ENCODE measurements around the gene AFF3. TPM values are rescaled to one million over a fixed set of nuclear protein-coding genes. Genes with fewer than 3 reads are reported as not detected.

Gene AFF3
- total and polyA plus RNA-seq, 10 of the 15 experiments (the other 5 are each of a cell fraction or from before 2014, with no cell fraction given) = 0.26 to 5.5 (median 3.0) TPM

GRCh38 chr2:99618579-99619097 is 523.8 kb downstream of the AFF3 start:
- CTCF ChIA-PET = no interaction called here
- Histone ChIP-seq H3K27ac (ENCODE audit: control insufficient read depth, insufficient read depth) (no peak overlapping the region), H3K79me2 (ENCODE audit: control insufficient read depth, insufficient read depth, low read length) (no peaks in the 10 kb centered on the region), H2AFZ (ENCODE audit: control insufficient read depth, low read depth, low read length) (no peak overlapping the region), H3K4me3 (no peak overlapping the region), H3K36me3 (ENCODE audit: control insufficient read depth in 2 of 2, insufficient read depth in 2 of 2, low read length in 1 of 2) (no peaks in the 10 kb centered on the region), H3K4me1 (ENCODE audit: control insufficient read depth, insufficient read depth, low read length) (no peaks in the 10 kb centered on the region), H3K9ac (ENCODE audit: control insufficient read depth, insufficient read depth, low read length) (no peak overlapping the region), H3K9me3 (replicated peaks; ENCODE audit: control insufficient read depth, insufficient read depth, low read length) (no peaks in the 10 kb centered on the region), H3K27me3 (replicated peaks in 1 of 2; ENCODE audit: control insufficient read depth in 2 of 2, insufficient read depth in 2 of 2, low read length in 1 of 2) (no peaks in the 10 kb centered on the region), H3K4me2 (ENCODE audit: control insufficient read depth, insufficient read depth) (no peak overlapping the region), H4K20me1 (ENCODE audit: control insufficient read depth, insufficient read depth) (no peaks in the 10 kb centered on the region)
- DNase-seq (ENCODE audit: low read depth, low spot score) (no peak), ATAC-seq (no peak), FAIRE-seq (no peak)
- WGBS (ENCODE audit: insufficient coverage, insufficient replicate concordance, low lambda C conversion rate, missing lambda C conversion rate) = 9% methylated on average over 6 of the region's 6 CpGs
- no TSS peak for BruUV-seq (replicated peaks)
- in situ Hi-C loops (cut with MboI) (no loop called here), intact Hi-C loops (cut with micrococcal nuclease; ENCODE audit: unreplicated experiment) (no loop called here)
- RAD21 ChIA-PET (ENCODE audit: unreplicated experiment) = no interaction called here
- SMC1A ChIA-PET (ENCODE audit: uncharacterized antibody, unreplicated experiment) = no interaction called here
- POLR2A ChIA-PET = no interaction called here
- no peak for TF ChIP-seq MEF2A (IDR thresholded peaks at IDR 0.05; ENCODE audit: insufficient read depth, low read depth, low read length)
- TF ChIP-seq BACH1 (IDR thresholded peaks at IDR 0.05; ENCODE audit: borderline replicate concordance) = no peak
- no peak for TF ChIP-seq SMC3 (IDR thresholded peaks at IDR 0.05; ENCODE audit: borderline replicate concordance, low read length)
- TF ChIP-seq MAX (IDR thresholded peaks at IDR 0.05; ENCODE audit: low read depth, low read length) = no peak
- peak; percentile 73; the same call in 1 of the 2 replicates for TF ChIP-seq ZNF24 (IDR thresholded peaks at IDR 0.05)
- no peak for TF ChIP-seq PKNOX1 (IDR thresholded peaks at IDR 0.05)
- no peak for TF ChIP-seq NR2C2 (IDR thresholded peaks at IDR 0.05; ENCODE audit: borderline replicate concordance, control insufficient read depth, insufficient read length, low read depth)
- no peak for TF ChIP-seq REST (IDR thresholded peaks at IDR 0.05; ENCODE audit: low read depth, low read length)
- TF ChIP-seq SPI1 (IDR thresholded peaks at IDR 0.05; ENCODE audit: borderline replicate concordance, insufficient read depth, low read depth, low read length) = peak; percentile 48; the same call in 1 of the 2 replicates
- TF ChIP-seq RB1 (IDR thresholded peaks at IDR 0.05; ENCODE audit: borderline replicate concordance) = no peak
- no peak for TF ChIP-seq MXI1 (IDR thresholded peaks at IDR 0.05; ENCODE audit: low read depth, low read length)
- no peak for TF ChIP-seq SKIL (IDR thresholded peaks at IDR 0.05; ENCODE audit: low read depth, poor library complexity, severe bottlenecking)
- TF ChIP-seq MLLT1 (IDR thresholded peaks at IDR 0.05) = no peak

All from GM12878 (cell line).